K562 (cell line): ENCODE results near the gene CHST12. TPM values are rescaled to one million over a fixed set of nuclear protein-coding genes. Genes with fewer than 3 reads are reported as not detected.

ENCODE experiments used
- ATAC-seq: fragments of 200-7000 bp; cut with Tn5 transposase; 3 replicates; pipeline ENCODE4 v1.9.1; 2020; ENCODE audit warnings: moderate library complexity
- BruUV-seq: library from RNA; stranded (reverse); fragments of 400-500 nt; replicated peaks from 2 replicates; lab custom pipeline; 2021; lab: Mats Ljungman, UMichigan
- CTCF ChIA-PET: fragments of 300-600 bp; formaldehyde crosslinking; extraction: SDS; loops from one replicate; lab custom pipeline; 2021; ENCODE audit warnings: low intra/inter-chr PET ratio; lab: Yijun Ruan, JAX
- POLR2A ChIA-PET: fragments of 300-600, 350-650 bp; sonication (Branson Sonifier 250); formaldehyde crosslinking; extraction: SDS; loops from one replicate; lab custom pipeline; 2021; ENCODE audit warnings: antibody characterized with exemption, inconsistent platforms; lab: Yijun Ruan, JAX
- DNase-seq, 4 experiments: peaks; one replicate each; pipeline versions ENCODE4 v3.0.0 to v3.0.0-alpha.2; 2011 to 2018; ENCODE audit warnings: low spot score in 3 of 4, mixed read lengths in 3 of 4; ENCODE audit errors: extremely low read depth in 1 of 4
- FAIRE-seq: peaks from 2 replicates; lab custom pipeline; 2011; peaks lifted over from hg19 to GRCh38; lab: Jason Lieb, UNC
- H2AFZ ChIP-seq: 2 replicates; pipeline ENCODE4 v1.6.0; 2011; ENCODE audit warnings: low read depth, low read length, control low read depth, inconsistent platforms
- H3K27ac ChIP-seq: fragments of 200-600 bp; 3 replicates; pipeline ENCODE4 v1.8.0; 2011; ENCODE audit warnings: low read depth, mild to moderate bottlenecking, control low read depth, inconsistent platforms, low read length, moderate library complexity, mixed read lengths; ENCODE audit errors: extremely low read depth
- H3K27me3 ChIP-seq, 2 experiments: fragments of 300-600 bp in 1 of 2; 2 replicates in 1 of 2; 3 replicates in 1 of 2; pipeline versions ENCODE4 v1.6.0 to v1.8.0; 2011; ENCODE audit warnings: inconsistent platforms in 2 of 2, low read length in 2 of 2, mild to moderate bottlenecking in 1 of 2, mixed read lengths in 1 of 2, moderate library complexity in 1 of 2; ENCODE audit not compliant: control insufficient read depth in 2 of 2, insufficient read depth in 2 of 2
- H3K36me3 ChIP-seq: fragments of 300-600 bp; 3 replicates; pipeline ENCODE4 v1.8.0; 2011; ENCODE audit warnings: mild to moderate bottlenecking, low read length, inconsistent platforms; ENCODE audit not compliant: control insufficient read depth, insufficient read depth
- H3K4me1 ChIP-seq, 2 experiments: fragments of 200-600 bp in 1 of 2; replicated peaks in 1 of 2; 2 replicates in 1 of 2; 3 replicates in 1 of 2; pipeline versions ENCODE4 v1.5.1 to v1.8.0; 2011; ENCODE audit warnings: inconsistent platforms in 2 of 2, low read length in 2 of 2, mild to moderate bottlenecking in 1 of 2, mixed read lengths in 1 of 2, moderate library complexity in 1 of 2; ENCODE audit not compliant: control insufficient read depth in 2 of 2, insufficient read depth in 2 of 2
- H3K4me2 ChIP-seq: 2 replicates; pipeline ENCODE4 v1.6.1; 2011; ENCODE audit warnings: low read length, control low read depth, inconsistent platforms, mixed read lengths; ENCODE audit not compliant: insufficient read depth
- H3K4me3 ChIP-seq: fragments of 200-600 bp; sonication (generic), shearing (Covaris generic); 2 replicates; pipeline ENCODE4 v1.5.1; 2016; ENCODE audit warnings: control low read depth, inconsistent platforms
- H3K79me2 ChIP-seq: fragments of 200-600 bp; 3 replicates; pipeline ENCODE4 v1.8.0; 2011; ENCODE audit warnings: low read length, inconsistent platforms; ENCODE audit not compliant: control insufficient read depth, insufficient read depth
- H3K9ac ChIP-seq, 2 experiments: 2 replicates each; pipeline versions ENCODE4 v1.6.0 to v1.6.1; 2011; ENCODE audit warnings: low read depth in 2 of 2, low read length in 2 of 2, control low read depth in 1 of 2, inconsistent platforms in 1 of 2, mild to moderate bottlenecking in 1 of 2, mixed read lengths in 1 of 2; ENCODE audit not compliant: insufficient read depth in 1 of 2
- H3K9me1 ChIP-seq: one replicate; pipeline ENCODE4 v1.6.0; 2011; ENCODE audit warnings: inconsistent platforms, mild to moderate bottlenecking, low read length, moderate library complexity; ENCODE audit not compliant: control insufficient read depth, insufficient read depth
- H3K9me3 ChIP-seq: replicated peaks from 2 replicates; pipeline ENCODE4 v1.5.1; 2011; ENCODE audit warnings: low read depth, low read length, inconsistent platforms; ENCODE audit not compliant: control insufficient read depth, insufficient read depth
- H4K20me1 ChIP-seq: replicated peaks from 2 replicates; pipeline ENCODE4 v1.6.1; 2011; ENCODE audit warnings: low read length, inconsistent platforms, mixed read lengths; ENCODE audit not compliant: control insufficient read depth, insufficient read depth
- CBX2 ChIP-seq: fragments of 200-600 bp; sonication (generic); IDR thresholded peaks from one replicate; pipeline ENCODE4 v1.6.1; 2012; ENCODE audit warnings: mild to moderate bottlenecking, low read length, inconsistent platforms; ENCODE audit not compliant: insufficient read depth, poor library complexity, severe bottlenecking
- FOXJ2 ChIP-seq: fragments of 200-800 bp; sonication (Bioruptor generic); IDR thresholded peaks from 2 replicates; pipeline ENCODE4 v1.6.1; 2016; ENCODE audit warnings: missing genetic modification characterization, missing compliant biosample characterization
- JUND ChIP-seq, 2 experiments: IDR thresholded peaks; 2 replicates in 1 of 2; 3 replicates in 1 of 2; pipeline ENCODE4 v1.6.1; 2011; ENCODE audit warnings: borderline replicate concordance in 2 of 2, low read depth in 2 of 2, low read length in 2 of 2, improper control_type of control experiment in 1 of 2, missing biosample characterization in 1 of 2, missing genetic modification characterization in 1 of 2, missing genetic modification reagents in 1 of 2
- MTA1 ChIP-seq: fragments of 450-650 bp; IDR thresholded peaks from 2 replicates; pipeline ENCODE4 v1.6.1; 2017; ENCODE audit warnings: borderline replicate concordance
- NFATC3 ChIP-seq: fragments of 450-650 bp; IDR thresholded peaks from 2 replicates; pipeline ENCODE4 v1.6.1; 2017; ENCODE audit warnings: mild to moderate bottlenecking
- NFXL1 ChIP-seq: fragments of 450-650 bp; formaldehyde crosslinking; IDR thresholded peaks from 2 replicates; pipeline ENCODE4 v1.4.0; 2021; ENCODE audit warnings: mild to moderate bottlenecking
- RB1 ChIP-seq: fragments of 450-650 bp; IDR thresholded peaks from 2 replicates; pipeline ENCODE4 v1.6.1; 2017; ENCODE audit warnings: low read depth, mild to moderate bottlenecking
- RCOR1 ChIP-seq, 2 experiments: IDR thresholded peaks; 2 replicates each; pipeline ENCODE4 v1.6.1; 2012; ENCODE audit warnings: low read depth in 2 of 2, low read length in 2 of 2, borderline replicate concordance in 1 of 2, improper control_type of control experiment in 1 of 2
- SIN3B ChIP-seq: fragments of 450-650 bp; IDR thresholded peaks from 2 replicates; pipeline ENCODE4 v1.6.1; 2017; ENCODE audit warnings: low read depth, mild to moderate bottlenecking, moderate library complexity
- SMARCC2 ChIP-seq: fragments of 450-650 bp; IDR thresholded peaks from 2 replicates; pipeline ENCODE4 v1.6.1; 2017; ENCODE audit warnings: antibody characterized with exemption, moderate library complexity, mild to moderate bottlenecking, low read depth
- ZFP36 ChIP-seq: fragments of 150-350 bp; IDR thresholded peaks from 2 replicates; pipeline ENCODE4 v1.6.1; 2018; ENCODE audit warnings: low read length, low read depth; ENCODE audit not compliant: partially characterized antibody
- ZNF253 ChIP-seq: fragments of 250-450 bp; sonication (Bioruptor Pico); conservative IDR thresholded peaks from 2 replicates; pipeline ENCODE4 v1.6.1; 2021; ENCODE audit warnings: mild to moderate bottlenecking
- WGBS: fragments of 100-300 bp; shearing (Covaris generic); methylation state at CpG from one replicate; pipeline ENCODE4 v1.1.6; 2016; ENCODE audit warnings: low coverage, mixed read lengths; ENCODE audit not compliant: insufficient coverage; ENCODE audit errors: missing lambda C conversion rate; 5-methylcytosine and 5-hydroxymethylcytosine counted together
- in situ Hi-C: fragments of 300-500 bp; cut with MboI; formaldehyde crosslinking; loops from 4 replicates; pipeline ENCODE4 v1.15.0; 2018; ENCODE audit warnings: inconsistent platforms, mixed read lengths
- intact Hi-C: fragments of 100-400 bp; cut with micrococcal nuclease; formaldehyde crosslinking; loops from 2 replicates; pipeline ENCODE4 v1.14.2; 2022
- polyA plus RNA-seq, 8 experiments: library from polyadenylated mRNA; depleted of rRNA in 4 of 8; stranded (reverse) in 5 of 8; unstranded in 3 of 8; fragments of >200 nt; fragmentation: Nextera tagmentation in 2 of 8; fragmentation: Illumina TruSeq in 1 of 8; extraction: Ambion mirVana in 2 of 8; extraction: Trizol in 1 of 8; gene quantifications; 2 replicates each; pipeline versions ENCODE4 v1.2.1 to v1.2.3, GENCODE V29; 2011 to 2014; ENCODE audit warnings: inconsistent platforms in 1 of 8, missing spikeins in 1 of 8
- total RNA-seq, 7 experiments: library from RNA; depleted of rRNA in 6 of 7; stranded (reverse); fragments of >200 nt in 6 of 7; fragmentation: Illumina TruSeq in 2 of 7; extraction: Trizol in 2 of 7; gene quantifications; 2 replicates each; pipeline versions ENCODE4 v1.2.1 to v1.2.3, GENCODE V29; 2011 to 2021; ENCODE audit warnings: low replicate concordance in 1 of 7
- TF ChIP-seq, protein P1 (sequence below): sonication (generic); formaldehyde crosslinking; IDR thresholded peaks from 2 replicates; pipeline ENCODE4 v1.8.0; 2022; ENCODE audit warnings: missing genetic modification reagents, mild to moderate bottlenecking, borderline replicate concordance
- TF ChIP-seq, protein P2 (sequence below): fragments of 450-650 bp; IDR thresholded peaks from 2 replicates; pipeline ENCODE4 v1.6.1; 2016; ENCODE audit warnings: low read depth

CHST12 gene
- total and polyA plus RNA-seq, 9 of the 15 experiments (the other 6 are each of a cell fraction or from before 2014, with no cell fraction given): 0.18 to 19.8 (median 3.6) TPM

DNA sequence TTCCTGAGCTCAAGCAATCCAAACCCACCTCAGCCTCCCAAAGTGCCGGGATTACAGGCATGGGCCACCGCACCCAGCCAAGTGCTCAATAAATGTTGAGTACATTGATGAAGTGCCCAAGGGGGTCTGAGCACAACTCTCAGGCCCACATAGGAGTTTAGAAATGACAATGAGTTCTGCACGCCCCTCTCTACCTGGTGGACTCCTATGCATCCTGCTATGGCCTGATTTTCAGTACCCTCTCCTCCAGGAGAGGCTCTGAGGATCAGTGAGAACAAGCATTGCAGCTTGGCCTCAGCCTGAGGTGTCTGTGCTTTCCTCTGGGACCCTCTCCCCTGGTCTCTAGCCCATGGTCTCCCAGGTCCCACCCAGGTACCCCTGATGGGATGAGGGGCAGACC is 93.7 kb downstream of the CHST12 start:
- Histone ChIP-seq H3K9me1 (no peaks in the 10 kb centered on the region), H3K27ac (no peak overlapping the region), H3K27me3 (peaks cover 6 to 35% of the 10 kb centered on the region in 2 experiments; a peak in 3 of 5 replicates), H3K79me2 (no peaks in the 10 kb centered on the region), H3K4me2 (no peak overlapping the region), H2AFZ (no peak overlapping the region), H3K36me3 (no peaks in the 10 kb centered on the region), H4K20me1 (no peaks in the 10 kb centered on the region), H3K4me1 (peaks cover 0 to 44% of the 10 kb centered on the region in 2 experiments; a peak in 2 of 5 replicates), H3K9me3 (no peaks in the 10 kb centered on the region), H3K9ac (no peak overlapping the region), H3K4me3 (no peak overlapping the region)
- DNase-seq (no peak), ATAC-seq (no peak), FAIRE-seq (no peak)
- in situ Hi-C loops: no loop called here
- ChIA-PET POLR2A (interaction anchor here (0.8 kb wide), 1 partner anchor 14 kb away, joined by 3 read pairs; no protein-coding TSS in a partner anchor), CTCF (no interaction called here)
- no TSS peak for BruUV-seq
- intact Hi-C loops: no loop called here
- WGBS: 10% methylated on average over 3 of the region's 3 CpGs
- no peak for TF ChIP-seq ZNF253 (CRISPR knock-in tag)
- TF ChIP-seq JUND (IDR thresholded peaks at IDR 0.05; ENCODE audit: borderline replicate concordance, low read depth, low read length): no peak
- no peak for TF ChIP-seq JUND (tag; IDR thresholded peaks at IDR 0.05; ENCODE audit: borderline replicate concordance, low read depth, low read length)
- TF ChIP-seq, protein P1, sequence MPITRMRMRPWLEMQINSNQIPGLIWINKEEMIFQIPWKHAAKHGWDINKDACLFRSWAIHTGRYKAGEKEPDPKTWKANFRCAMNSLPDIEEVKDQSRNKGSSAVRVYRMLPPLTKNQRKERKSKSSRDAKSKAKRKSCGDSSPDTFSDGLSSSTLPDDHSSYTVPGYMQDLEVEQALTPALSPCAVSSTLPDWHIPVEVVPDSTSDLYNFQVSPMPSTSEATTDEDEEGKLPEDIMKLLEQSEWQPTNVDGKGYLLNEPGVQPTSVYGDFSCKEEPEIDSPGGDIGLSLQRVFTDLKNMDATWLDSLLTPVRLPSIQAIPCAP: no peak
- TF ChIP-seq NFATC3: no peak
- no peak for TF ChIP-seq SIN3B
- TF ChIP-seq, protein P2, sequence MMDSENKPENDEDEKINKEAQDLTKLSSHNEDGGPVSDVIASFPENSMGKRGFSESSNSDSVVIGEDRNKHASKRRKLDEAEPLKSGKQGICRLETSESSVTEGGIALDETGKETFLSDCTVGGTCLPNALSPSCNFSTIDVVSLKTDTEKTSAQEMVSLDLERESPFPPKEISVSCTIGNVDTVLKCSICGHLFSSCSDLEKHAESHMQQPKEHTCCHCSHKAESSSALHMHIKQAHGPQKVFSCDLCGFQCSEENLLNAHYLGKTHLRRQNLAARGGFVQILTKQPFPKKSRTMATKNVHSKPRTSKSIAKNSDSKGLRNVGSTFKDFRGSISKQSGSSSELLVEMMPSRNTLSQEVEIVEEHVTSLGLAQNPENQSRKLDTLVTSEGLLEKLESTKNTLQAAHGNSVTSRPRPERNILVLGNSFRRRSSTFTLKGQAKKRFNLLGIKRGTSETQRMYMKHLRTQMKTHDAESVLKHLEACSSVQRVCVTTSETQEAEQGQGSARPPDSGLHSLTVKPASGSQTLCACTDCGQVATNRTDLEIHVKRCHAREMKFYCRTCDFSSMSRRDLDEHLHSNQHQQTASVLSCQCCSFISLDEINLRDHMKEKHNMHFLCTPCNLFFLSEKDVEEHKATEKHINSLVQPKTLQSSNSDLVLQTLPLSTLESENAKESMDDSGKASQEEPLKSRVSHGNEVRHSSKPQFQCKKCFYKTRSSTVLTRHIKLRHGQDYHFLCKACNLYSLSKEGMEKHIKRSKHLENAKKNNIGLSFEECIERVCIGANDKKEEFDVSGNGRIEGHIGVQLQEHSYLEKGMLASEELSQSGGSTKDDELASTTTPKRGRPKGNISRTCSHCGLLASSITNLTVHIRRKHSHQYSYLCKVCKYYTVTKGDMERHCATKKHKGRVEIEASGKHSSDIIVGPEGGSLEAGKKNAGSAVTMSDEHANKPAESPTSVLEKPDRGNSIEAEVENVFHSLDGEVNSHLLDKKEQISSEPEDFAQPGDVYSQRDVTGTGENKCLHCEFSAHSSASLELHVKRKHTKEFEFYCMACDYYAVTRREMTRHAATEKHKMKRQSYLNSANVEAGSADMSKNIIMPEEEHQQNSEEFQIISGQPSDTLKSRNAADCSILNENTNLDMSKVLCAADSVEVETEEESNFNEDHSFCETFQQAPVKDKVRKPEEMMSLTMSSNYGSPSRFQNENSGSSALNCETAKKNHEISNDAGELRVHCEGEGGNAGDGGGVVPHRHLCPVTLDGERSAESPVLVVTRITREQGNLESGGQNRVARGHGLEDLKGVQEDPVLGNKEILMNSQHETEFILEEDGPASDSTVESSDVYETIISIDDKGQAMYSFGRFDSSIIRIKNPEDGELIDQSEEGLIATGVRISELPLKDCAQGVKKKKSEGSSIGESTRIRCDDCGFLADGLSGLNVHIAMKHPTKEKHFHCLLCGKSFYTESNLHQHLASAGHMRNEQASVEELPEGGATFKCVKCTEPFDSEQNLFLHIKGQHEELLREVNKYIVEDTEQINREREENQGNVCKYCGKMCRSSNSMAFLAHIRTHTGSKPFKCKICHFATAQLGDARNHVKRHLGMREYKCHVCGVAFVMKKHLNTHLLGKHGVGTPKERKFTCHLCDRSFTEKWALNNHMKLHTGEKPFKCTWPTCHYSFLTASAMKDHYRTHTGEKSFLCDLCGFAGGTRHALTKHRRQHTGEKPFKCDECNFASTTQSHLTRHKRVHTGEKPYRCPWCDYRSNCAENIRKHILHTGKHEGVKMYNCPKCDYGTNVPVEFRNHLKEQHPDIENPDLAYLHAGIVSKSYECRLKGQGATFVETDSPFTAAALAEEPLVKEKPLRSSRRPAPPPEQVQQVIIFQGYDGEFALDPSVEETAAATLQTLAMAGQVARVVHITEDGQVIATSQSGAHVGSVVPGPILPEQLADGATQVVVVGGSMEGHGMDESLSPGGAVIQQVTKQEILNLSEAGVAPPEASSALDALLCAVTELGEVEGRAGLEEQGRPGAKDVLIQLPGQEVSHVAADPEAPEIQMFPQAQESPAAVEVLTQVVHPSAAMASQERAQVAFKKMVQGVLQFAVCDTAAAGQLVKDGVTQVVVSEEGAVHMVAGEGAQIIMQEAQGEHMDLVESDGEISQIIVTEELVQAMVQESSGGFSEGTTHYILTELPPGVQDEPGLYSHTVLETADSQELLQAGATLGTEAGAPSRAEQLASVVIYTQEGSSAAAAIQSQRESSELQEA: no peak
- no peak for TF ChIP-seq RB1
- TF ChIP-seq RCOR1 (IDR thresholded peaks at IDR 0.05; ENCODE audit: borderline replicate concordance in 1 of 2, low read depth in 2 of 2, low read length in 2 of 2): no peak
- no peak for TF ChIP-seq CBX2
- no peak for TF ChIP-seq ZFP36
- TF ChIP-seq MTA1: no peak
- no peak for TF ChIP-seq FOXJ2 (tag)
- no peak for TF ChIP-seq SMARCC2
- TF ChIP-seq NFXL1 (CRISPR knock-in tag): no peak
